Adrenal gland (tissue), 12 donors: Measurements from ENCODE around the gene ITPKB. TPM values are rescaled to one million over a fixed set of nuclear protein-coding genes. Genes with fewer than 3 reads are reported as not detected.

ENCODE experiments used
- DNase-seq, 7 donors: peaks; one replicate each; pipeline ENCODE4 v3.0.0-alpha.2; 2019 to 2020
- H3K27ac ChIP-seq, 5 donors: fragments of 200-600 bp; sonication (generic) in 4 of 5; 1 replicate in 3 of 5; 2 replicates in 2 of 5; pipeline versions ENCODE4 v1.5.1 to v1.8.0; 2016 to 2020; ENCODE audit warnings: mild to moderate bottlenecking in 1 of 5
- H3K27me3 ChIP-seq: fragments of 200-600 bp; 2 replicates; pipeline ENCODE4 v1.8.0; 2021
- H3K36me3 ChIP-seq, 2 donors: fragments of 200-600 bp; replicated peaks in 1 of 2; 1 replicate in 1 of 2; 2 replicates in 1 of 2; pipeline versions ENCODE4 v1.5.1 to v1.8.0; 2018 to 2022
- H3K4me1 ChIP-seq, 2 donors: fragments of 200-600 bp; replicated peaks in 1 of 2; 1 replicate in 1 of 2; 2 replicates in 1 of 2; pipeline versions ENCODE4 v1.5.1 to v1.8.0; 2018 to 2021
- H3K4me3 ChIP-seq, 4 donors: fragments of 200-600 bp; sonication (generic) in 3 of 4; one replicate each; pipeline ENCODE4 v1.5.1; 2016 to 2018
- H3K9me3 ChIP-seq, 3 donors: fragments of 200-600 bp; sonication (generic) in 1 of 3; replicated peaks in 1 of 3; 1 replicate in 2 of 3; 2 replicates in 1 of 3; pipeline versions ENCODE4 v1.5.1 to v1.8.0; 2016 to 2021
- POLR2A ChIP-seq, 2 donors: fragments of 450-650 bp; IDR thresholded peaks; one replicate each; pipeline ENCODE4 v1.6.1; 2017; ENCODE audit warnings: antibody characterized with exemption in 2 of 2, mild to moderate bottlenecking in 2 of 2, moderate library complexity in 1 of 2
- WGBS, 4 donors: extraction: QIAGEN DNeasy Blood & Tissue Kit in 2 of 4; methylation state at CpG; one replicate each; pipeline versions ENCODE4 v1.1.5 to v1.1.7; 2013 to 2017; 5-methylcytosine and 5-hydroxymethylcytosine counted together
- intact Hi-C, 2 donors: fragments of 100-400 bp; cut with DNase I; formaldehyde crosslinking; loops; one replicate each; pipeline versions ENCODE4 v1.14.1 to v1.15.0; 2022 to 2023
- polyA plus RNA-seq, 3 donors: library from polyadenylated mRNA; stranded (reverse); fragments of 200-250 nt in 2 of 3; fragments of 350-450 nt in 1 of 3; fragmentation: Illumina TruSeq in 1 of 3; extraction: RNeasy Lipid Tissue Mini Kit (QIAGEN cat#74804) in 1 of 3; gene quantifications; one replicate each; pipeline ENCODE4 v1.2.3, GENCODE V29; 2013 to 2014
- total RNA-seq, 9 donors: library from RNA; depleted of rRNA in 4 of 9; stranded (reverse); fragments of >200 nt in 4 of 9; fragments of 120-200 nt in 1 of 9; fragmentation: NEBNext Ultra II Directional in 1 of 9; extraction: Animal tissue kit (Norgen Biotek cat#: 25700) in 1 of 9; gene quantifications; one replicate each; pipeline versions ENCODE4 v1.1.0 to v1.2.4, GENCODE V29; 2013 to 2023
- TF ChIP-seq, protein P1 (sequence below), 6 experiments: fragments of 450-650 bp in 4 of 6; fragments of 200-600 bp in 2 of 6; sonication (generic) in 1 of 6; IDR thresholded peaks; 1 replicate in 5 of 6; 2 replicates in 1 of 6; pipeline versions ENCODE4 v1.5.1 to v1.8.0; 2016 to 2021; ENCODE audit warnings: antibody characterized with exemption in 6 of 6, mild to moderate bottlenecking in 2 of 6, moderate library complexity in 1 of 6
- donor health status: healthy with polysubstance abuse.
- donor health status: Bipolar disorder and iron deficiency.
- donor health status: DM: yes; HTN: yes; CAD: no.
- donor health status: DM: no; HTN: no; CAD: no.
- donor health status: DM: no; HTN: no; CAD: no.
- donor health status: DM: yes; HTN: yes; CAD: no.

Gene ITPKB
- total and polyA plus RNA-seq, 12 donors, result 2.3 to 22.7 (median 13.0) TPM

DNA sequence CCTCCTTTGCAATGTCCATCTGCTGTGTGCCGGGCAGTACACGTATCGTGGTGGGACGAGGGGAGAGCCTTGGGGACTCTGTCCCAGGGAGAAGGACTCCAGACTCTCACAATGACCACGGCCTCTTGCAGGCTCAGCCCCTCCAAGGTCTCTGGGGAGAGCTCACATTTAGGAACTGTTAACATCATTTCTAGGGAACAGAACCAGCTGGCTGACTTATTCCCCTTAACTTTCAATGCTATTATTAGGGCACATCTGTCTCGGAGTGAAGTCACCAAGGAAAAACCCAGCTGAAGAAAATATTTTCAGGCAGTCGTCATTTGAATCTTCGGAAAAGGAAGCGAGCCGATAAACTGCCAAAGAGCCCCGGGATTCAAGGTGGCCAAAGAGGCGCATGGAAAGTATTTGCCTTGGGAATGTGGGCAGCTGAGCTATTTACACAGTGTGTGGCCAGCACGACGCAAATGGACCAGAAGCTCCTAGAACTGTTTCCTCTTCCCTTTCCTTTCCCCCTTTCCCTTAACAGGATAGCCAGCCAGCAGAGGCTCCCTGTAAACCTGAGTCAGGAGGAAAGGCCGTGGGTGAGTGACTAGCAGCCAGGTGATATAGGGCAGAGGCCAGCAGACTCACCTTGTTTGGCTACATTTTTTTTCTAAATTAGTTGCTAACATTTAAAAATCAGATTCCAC lies 74.5 kb downstream of the ITPKB start:
- TF ChIP-seq POLR2A (IDR thresholded peaks at IDR 0.05), result no peak
- TF ChIP-seq, protein P1, sequence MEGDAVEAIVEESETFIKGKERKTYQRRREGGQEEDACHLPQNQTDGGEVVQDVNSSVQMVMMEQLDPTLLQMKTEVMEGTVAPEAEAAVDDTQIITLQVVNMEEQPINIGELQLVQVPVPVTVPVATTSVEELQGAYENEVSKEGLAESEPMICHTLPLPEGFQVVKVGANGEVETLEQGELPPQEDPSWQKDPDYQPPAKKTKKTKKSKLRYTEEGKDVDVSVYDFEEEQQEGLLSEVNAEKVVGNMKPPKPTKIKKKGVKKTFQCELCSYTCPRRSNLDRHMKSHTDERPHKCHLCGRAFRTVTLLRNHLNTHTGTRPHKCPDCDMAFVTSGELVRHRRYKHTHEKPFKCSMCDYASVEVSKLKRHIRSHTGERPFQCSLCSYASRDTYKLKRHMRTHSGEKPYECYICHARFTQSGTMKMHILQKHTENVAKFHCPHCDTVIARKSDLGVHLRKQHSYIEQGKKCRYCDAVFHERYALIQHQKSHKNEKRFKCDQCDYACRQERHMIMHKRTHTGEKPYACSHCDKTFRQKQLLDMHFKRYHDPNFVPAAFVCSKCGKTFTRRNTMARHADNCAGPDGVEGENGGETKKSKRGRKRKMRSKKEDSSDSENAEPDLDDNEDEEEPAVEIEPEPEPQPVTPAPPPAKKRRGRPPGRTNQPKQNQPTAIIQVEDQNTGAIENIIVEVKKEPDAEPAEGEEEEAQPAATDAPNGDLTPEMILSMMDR (IDR thresholded peaks at IDR 0.05), result no peak
- peak in 3 of 7 donors; percentile 37 to 79 (median 43) for DNase-seq
- peak overlapping the region in 3 of 5 donors; percentile 82 to 86 (median 82) for H3K27ac ChIP-seq
- no peaks in the 10 kb centered on the region for H3K9me3 ChIP-seq
- H3K27me3 ChIP-seq, result no peaks in the 10 kb centered on the region
- H3K36me3 ChIP-seq, result no peaks in the 10 kb centered on the region
- H3K4me3 ChIP-seq, result no peak overlapping the region
- H3K4me1 ChIP-seq, result peaks cover 25 to 49% of the 10 kb centered on the region in 2 donors
- 65 to 69% (median 69%) methylated on average over 9 to 15 of the region's 15 CpGs for WGBS, 4 donors
- intact Hi-C loops, result no loop called here

DNA sequence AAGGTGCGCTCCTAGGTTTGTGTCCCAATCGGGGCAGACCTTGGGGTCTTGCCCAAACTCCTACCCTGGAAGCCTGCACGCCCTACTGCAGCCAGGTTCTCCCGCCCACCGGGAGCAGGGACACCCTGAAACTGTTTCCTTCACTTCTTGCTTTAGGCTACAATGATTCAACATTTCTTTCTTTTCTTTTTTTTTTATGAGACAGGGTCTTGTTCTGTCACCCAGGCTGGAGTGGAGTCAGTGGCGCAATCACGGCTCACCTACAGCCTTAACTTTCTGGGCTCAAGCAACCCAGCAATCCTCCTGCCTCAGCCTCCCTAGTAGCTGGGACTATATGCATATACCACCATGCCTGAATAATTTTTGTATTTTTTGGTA lies 75.8 kb downstream of the ITPKB start:
- TF ChIP-seq, protein P1 (IDR thresholded peaks at IDR 0.05), result no peak
- no peak for TF ChIP-seq POLR2A (IDR thresholded peaks at IDR 0.05)
- no peaks in the 10 kb centered on the region for H3K9me3 ChIP-seq
- no peaks in the 10 kb centered on the region for H3K27me3 ChIP-seq
- peak overlapping the region; percentile 58 to 86 (median 82) for H3K27ac ChIP-seq
- H3K4me3 ChIP-seq, result no peak overlapping the region
- 73 to 86% (median 82%) methylated on average over 7 of the region's 7 CpGs for WGBS, 4 donors
- peaks cover 26 to 54% of the 10 kb centered on the region in 2 donors for H3K4me1 ChIP-seq
- intact Hi-C loops, result no loop called here
- no peak for DNase-seq
- no peaks in the 10 kb centered on the region for H3K36me3 ChIP-seq

DNA sequence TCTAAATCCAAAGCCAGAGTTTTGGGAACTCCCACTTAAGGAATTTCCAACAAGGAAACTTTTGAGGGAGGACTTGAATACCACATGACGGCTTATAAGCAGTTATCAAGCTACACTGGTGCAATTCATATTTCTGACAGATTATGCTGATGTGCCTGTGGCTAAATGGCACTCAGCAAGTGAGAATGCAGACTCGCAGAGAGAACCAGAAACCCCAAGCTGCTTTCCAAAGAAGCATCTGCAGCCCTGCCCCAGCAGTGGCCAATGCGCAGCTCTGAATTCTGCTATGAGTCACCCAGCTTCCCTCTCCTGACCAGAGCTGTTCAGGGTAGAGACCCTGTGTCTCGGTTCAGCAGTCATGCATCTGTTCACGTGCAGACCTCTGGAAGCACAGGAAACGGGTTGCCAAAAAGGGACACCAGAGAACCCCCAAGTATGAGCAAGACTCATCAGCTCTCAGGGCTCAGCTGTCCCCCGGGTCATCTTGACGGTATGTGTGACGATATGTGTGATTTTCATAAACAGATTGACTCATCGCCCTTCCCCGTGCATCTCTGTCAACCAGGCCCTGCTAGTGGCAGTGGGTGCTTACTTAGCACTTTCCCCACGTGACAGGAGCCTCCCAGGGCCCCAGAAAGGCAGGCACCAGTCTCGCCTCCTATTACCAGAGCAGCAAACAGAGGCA lies 76.3 kb downstream of the ITPKB start:
- TF ChIP-seq, protein P1 (IDR thresholded peaks at IDR 0.05), result no peak
- peak in 1 of 2 donors; percentile 25 for TF ChIP-seq POLR2A (IDR thresholded peaks at IDR 0.05)
- no peaks in the 10 kb centered on the region for H3K9me3 ChIP-seq
- peak; percentile 68 to 91 (median 84) for DNase-seq
- 16 to 29% (median 26%) methylated on average over 6 to 13 of the region's 13 CpGs for WGBS, 4 donors
- no peak overlapping the region for H3K4me3 ChIP-seq
- peak overlapping the region; percentile 58 to 86 (median 82) for H3K27ac ChIP-seq
- no peaks in the 10 kb centered on the region for H3K27me3 ChIP-seq
- H3K36me3 ChIP-seq, result no peaks in the 10 kb centered on the region
- intact Hi-C loops, result no loop called here
- peaks cover 26 to 54% of the 10 kb centered on the region in 2 donors for H3K4me1 ChIP-seq

DNA sequence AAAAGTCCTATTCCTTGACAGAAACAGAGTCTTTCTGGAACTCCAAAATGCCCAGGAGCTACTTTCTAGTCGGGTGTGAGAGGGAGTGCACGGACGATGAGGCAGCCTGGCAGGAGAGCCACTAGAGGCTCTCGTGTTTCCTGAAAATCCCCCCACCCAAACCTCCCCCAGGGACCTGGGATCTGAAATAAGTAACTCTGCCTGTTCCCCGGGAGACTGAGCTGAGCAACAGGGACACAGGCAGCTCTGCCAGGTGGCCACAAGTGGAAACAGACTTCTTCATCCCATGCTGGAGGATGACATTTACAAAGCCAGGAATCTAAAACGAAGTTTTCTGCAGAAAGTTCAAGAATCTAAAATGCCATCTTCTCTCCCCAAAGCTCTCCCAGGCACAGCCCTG lies 77.1 kb downstream of the ITPKB start:
- peaks cover 31 to 59% of the 10 kb centered on the region in 2 donors for H3K4me1 ChIP-seq
- 43 to 66% (median 53%) methylated on average over 4 to 6 of the region's 6 CpGs for WGBS, 4 donors
- intact Hi-C loops, result no loop called here
- no peak for TF ChIP-seq POLR2A (IDR thresholded peaks at IDR 0.05)
- TF ChIP-seq, protein P1 (IDR thresholded peaks at IDR 0.05), result no peak
- no peak overlapping the region for H3K4me3 ChIP-seq
- H3K36me3 ChIP-seq, result no peaks in the 10 kb centered on the region
- DNase-seq, result no peak
- H3K27me3 ChIP-seq, result no peaks in the 10 kb centered on the region
- peak overlapping the region in 4 of 5 donors; percentile 58 to 86 (median 82) for H3K27ac ChIP-seq
- no peaks in the 10 kb centered on the region for H3K9me3 ChIP-seq
